Naive B cell (primary cell): ENCODE results near the gene VAMP1. TPM values are rescaled to one million over a fixed set of nuclear protein-coding genes. Genes with fewer than 3 reads are reported as not detected.

Source experiments
- ATAC-seq, 2 donors: fragments of 150-1000 bp; cut with Tn5 transposase; 2 replicates each; pipeline ENCODE4 v1.10.0; 2021; ENCODE audit warnings: low read depth in 2 of 2, mild to moderate bottlenecking in 2 of 2, moderate library complexity in 2 of 2
- DNase-seq: peaks from one replicate; pipeline ENCODE4 v3.0.0; 2022
- H3K27ac Mint-ChIP-seq, 6 donors: one replicate each; pipeline ENCODE4 v1.8.0; 2020 to 2022; ENCODE audit warnings: mild to moderate bottlenecking in 6 of 6, mixed read lengths in 6 of 6, moderate library complexity in 5 of 6, inconsistent platforms in 2 of 6
- H3K27me3 Mint-ChIP-seq, 3 donors: one replicate each; pipeline ENCODE4 v1.8.0; 2021 to 2022; ENCODE audit warnings: mixed read lengths in 3 of 3, mild to moderate bottlenecking in 1 of 3
- H3K36me3 Mint-ChIP-seq, 2 donors: one replicate each; pipeline ENCODE4 v1.8.0; 2020 to 2022; ENCODE audit warnings: mixed read lengths in 2 of 2, inconsistent platforms in 1 of 2, mild to moderate bottlenecking in 1 of 2
- H3K4me1 Mint-ChIP-seq, 3 donors: one replicate each; pipeline ENCODE4 v1.8.0; 2020 to 2022; ENCODE audit warnings: mixed read lengths in 3 of 3, inconsistent platforms in 1 of 3, mild to moderate bottlenecking in 1 of 3, moderate library complexity in 1 of 3
- H3K4me3 Mint-ChIP-seq, 8 donors: one replicate each; pipeline ENCODE4 v1.8.0; 2020 to 2022; ENCODE audit warnings: mild to moderate bottlenecking in 8 of 8, mixed read lengths in 8 of 8, moderate library complexity in 8 of 8, inconsistent platforms in 2 of 8
- H3K9me3 Mint-ChIP-seq, 7 donors: one replicate each; pipeline ENCODE4 v1.8.0; 2020 to 2022; ENCODE audit warnings: mixed read lengths in 7 of 7, mild to moderate bottlenecking in 5 of 7, inconsistent platforms in 2 of 7, moderate library complexity in 1 of 7
- polyA plus RNA-seq, 6 donors: library from polyadenylated mRNA; unstranded; fragments of 300-500 nt; fragmentation: Illumina TruSeq; gene quantifications; one replicate each; pipeline ENCODE4 v1.2.3, GENCODE V29; 2021; ENCODE audit warnings: low read depth in 6 of 6

The VAMP1 gene
- polyA plus RNA-seq, 6 donors from 2014 or later: 1.7 to 6.7 (median 4.5) TPM

- peaks cover 11 to 29% of the 10 kb centered on the region in 2 donors for H3K36me3 Mint-ChIP-seq
These were observed 4.3 kb downstream of the VAMP1 start for GRCh38 chr12:6466184-6466573.

GRCh38 chr12:6465467-6466183 is 4.9 kb downstream of the VAMP1 start:
- H3K4me3 Mint-ChIP-seq: peak overlapping the region in 3 of 8 donors; percentile 12 to 37 (median 26)
- H3K9me3 Mint-ChIP-seq: no peaks in the 10 kb centered on the region
- peaks cover 11 to 34% of the 10 kb centered on the region in 2 donors for H3K36me3 Mint-ChIP-seq
- H3K4me1 Mint-ChIP-seq: peaks cover 80 to 90% (median 86%) of the 10 kb centered on the region in 3 donors
- peak overlapping the region in 5 of 6 donors; percentile 77 to 94 (median 90) for H3K27ac Mint-ChIP-seq
- ATAC-seq: no peak
- H3K27me3 Mint-ChIP-seq: no peaks in the 10 kb centered on the region
- DNase-seq: peak; percentile 42

More at GRCh38 chr12:6466184-6466573, 4.3 kb downstream of the VAMP1 start:
- peak overlapping the region in 3 of 6 donors; percentile 72 to 97 (median 94) for H3K27ac Mint-ChIP-seq
- no peak overlapping the region for H3K4me3 Mint-ChIP-seq
- DNase-seq: no peak
- H3K4me1 Mint-ChIP-seq: peaks cover 77 to 89% (median 83%) of the 10 kb centered on the region in 3 donors
- no peaks in the 10 kb centered on the region for H3K27me3 Mint-ChIP-seq
- no peak for ATAC-seq
- no peaks in the 10 kb centered on the region for H3K9me3 Mint-ChIP-seq

DNA sequence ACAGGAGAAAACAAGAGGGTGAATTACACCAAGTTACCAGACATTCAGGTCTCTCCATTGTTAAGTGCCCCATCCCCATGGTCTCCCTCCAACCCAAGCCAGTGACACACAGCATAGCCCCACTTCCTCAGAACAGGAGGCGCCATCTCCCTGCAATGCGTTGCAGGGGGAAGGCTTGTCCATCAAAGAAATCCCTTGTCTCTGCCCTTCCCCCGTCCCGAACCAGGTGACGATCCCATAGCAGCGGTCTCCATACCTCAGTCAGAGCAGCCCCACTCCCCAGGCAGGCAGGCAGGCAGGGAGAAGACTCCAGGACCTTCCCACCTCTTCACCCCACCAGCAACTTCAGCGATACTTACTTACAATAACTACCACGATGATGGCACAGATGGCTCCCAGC is 5.9 kb downstream of the VAMP1 start:
- H3K4me3 Mint-ChIP-seq: peak overlapping the region in 3 of 8 donors; percentile 30 to 61 (median 41)
- no peak for DNase-seq
- ATAC-seq: no peak
- no peaks in the 10 kb centered on the region for H3K27me3 Mint-ChIP-seq
- peaks cover 77 to 90% (median 87%) of the 10 kb centered on the region in 3 donors for H3K4me1 Mint-ChIP-seq
- no peaks in the 10 kb centered on the region for H3K9me3 Mint-ChIP-seq
- peaks cover 11 to 35% of the 10 kb centered on the region in 2 donors for H3K36me3 Mint-ChIP-seq
- H3K27ac Mint-ChIP-seq: peak overlapping the region; percentile 70 to 99 (median 96)

DNA sequence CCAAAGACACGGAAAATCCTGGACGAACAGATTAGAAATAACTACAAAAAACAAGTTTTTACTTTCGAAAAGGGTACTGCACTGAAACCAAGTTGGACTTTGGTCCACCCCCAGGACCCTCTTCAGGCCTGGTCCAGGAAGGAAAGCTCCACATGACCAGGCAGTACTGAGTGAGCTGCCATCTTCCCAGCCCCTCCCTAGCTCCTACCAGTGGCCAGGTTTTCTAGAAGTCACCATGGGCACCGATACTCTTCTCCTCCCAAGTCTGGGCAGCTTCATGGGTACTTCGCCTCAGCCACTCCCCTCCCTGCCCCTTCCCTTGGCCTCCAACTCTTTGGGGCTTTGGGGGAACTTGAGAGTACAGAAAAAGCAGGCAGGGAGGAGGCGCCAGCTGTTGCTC is 6.6 kb downstream of the VAMP1 start:
- Mint-ChIP-seq H3K4me3 (peak overlapping the region in 2 of 8 donors; percentile 29 to 61), H3K4me1 (peaks cover 76 to 90% (median 85%) of the 10 kb centered on the region in 3 donors), H3K27ac (peak overlapping the region in 5 of 6 donors; percentile 94 to 99 (median 99)), H3K36me3 (peaks cover 16 to 41% of the 10 kb centered on the region in 2 donors), H3K27me3 (no peaks in the 10 kb centered on the region), H3K9me3 (no peaks in the 10 kb centered on the region)
- no peak for ATAC-seq
- DNase-seq: no peak

GRCh38 chr12:6463216-6463615 is 7.3 kb downstream of the VAMP1 start:
- H3K9me3 Mint-ChIP-seq: no peaks in the 10 kb centered on the region
- H3K36me3 Mint-ChIP-seq: peaks cover 21 to 47% of the 10 kb centered on the region in 2 donors
- DNase-seq (no peak), ATAC-seq (no peak)
- H3K4me1 Mint-ChIP-seq: peaks cover 79 to 90% (median 82%) of the 10 kb centered on the region in 3 donors
- peak overlapping the region in 6 of 8 donors; percentile 20 to 72 (median 56) for H3K4me3 Mint-ChIP-seq
- H3K27me3 Mint-ChIP-seq: no peaks in the 10 kb centered on the region
- H3K27ac Mint-ChIP-seq: peak overlapping the region; percentile 94 to 100 (median 99)

DNA sequence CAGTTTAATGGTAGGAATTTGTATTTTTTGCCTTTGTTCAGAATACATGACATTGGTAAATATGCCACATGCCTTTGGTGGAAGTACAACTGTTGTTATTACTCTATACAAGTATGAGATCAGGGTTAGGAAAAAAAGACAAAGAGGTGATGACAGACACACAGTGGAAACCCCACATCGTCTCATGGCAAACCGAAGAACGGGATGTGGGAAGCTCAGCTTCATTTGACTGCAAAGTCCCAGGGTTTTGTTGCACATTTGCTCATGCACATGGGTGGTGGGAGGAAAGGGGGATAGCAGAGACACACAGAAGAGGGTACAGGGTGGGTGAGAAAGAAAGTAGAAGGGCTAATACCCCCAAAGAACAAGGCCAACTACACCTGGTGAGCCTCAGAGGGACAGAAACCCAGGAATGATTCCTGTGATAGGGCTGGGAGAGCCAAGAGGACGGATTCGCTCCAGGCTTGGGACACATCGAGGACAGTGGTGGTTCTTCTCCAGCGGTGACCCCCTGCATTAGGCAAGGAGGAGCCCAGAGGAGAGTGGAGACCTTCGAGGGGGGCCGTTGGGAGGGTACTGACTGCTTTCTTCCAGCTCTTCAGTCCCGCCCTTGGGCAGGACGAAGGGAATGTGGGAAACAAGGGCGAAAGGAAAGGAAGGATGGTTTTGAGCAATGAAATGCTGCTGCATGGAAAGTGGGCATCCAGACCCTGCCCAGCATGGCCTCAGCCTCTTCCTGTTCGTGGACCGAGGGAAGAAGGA is 8.1 kb downstream of the VAMP1 start:
- Mint-ChIP-seq H3K27me3 (no peaks in the 10 kb centered on the region), H3K9me3 (no peaks in the 10 kb centered on the region), H3K36me3 (peaks cover 21 to 50% of the 10 kb centered on the region in 2 donors), H3K4me1 (peaks cover 73 to 88% (median 75%) of the 10 kb centered on the region in 3 donors), H3K27ac (peak overlapping the region; percentile 94 to 100 (median 99)), H3K4me3 (peak overlapping the region; percentile 50 to 91 (median 76))
- ATAC-seq (no peak), DNase-seq (no peak)

GRCh38 chr12:6461401-6462233 is 8.9 kb downstream of the VAMP1 start:
- Mint-ChIP-seq H3K27ac (peak overlapping the region; percentile 94 to 100 (median 99)), H3K27me3 (no peaks in the 10 kb centered on the region), H3K4me1 (peaks cover 69 to 87% (median 74%) of the 10 kb centered on the region in 3 donors), H3K36me3 (peaks cover 21 to 56% of the 10 kb centered on the region in 2 donors), H3K4me3 (peak overlapping the region; percentile 39 to 91 (median 76)), H3K9me3 (no peaks in the 10 kb centered on the region)
- peak; percentile 90 for DNase-seq
- ATAC-seq: peak; percentile 95

GRCh38 chr12:6460751-6461371 is 9.6 kb downstream of the VAMP1 start:
- Mint-ChIP-seq H3K36me3 (peaks cover 24 to 56% of the 10 kb centered on the region in 2 donors), H3K9me3 (no peaks in the 10 kb centered on the region), H3K27ac (peak overlapping the region; percentile 94 to 100 (median 99)), H3K4me1 (peaks cover 63 to 88% (median 67%) of the 10 kb centered on the region in 3 donors), H3K4me3 (peak overlapping the region in 7 of 8 donors; percentile 39 to 91 (median 71)), H3K27me3 (no peaks in the 10 kb centered on the region)
- ATAC-seq (no peak), DNase-seq (no peak)

DNA sequence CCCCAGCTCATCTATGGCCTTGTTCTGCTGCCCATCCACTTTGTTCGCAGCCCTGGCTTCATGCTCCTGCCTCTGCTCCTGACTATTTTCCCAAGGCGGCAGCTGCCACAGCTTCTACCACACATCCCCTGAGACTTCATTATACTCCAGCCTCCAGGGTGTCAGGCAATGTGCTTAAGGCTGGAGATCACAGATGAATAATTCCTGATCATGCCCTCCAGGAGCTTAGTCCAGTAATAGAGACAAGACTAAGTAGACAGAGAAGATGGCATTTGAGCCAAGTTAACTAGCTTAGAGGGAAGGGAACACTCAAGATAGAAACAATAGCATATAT is 11.5 kb downstream of the VAMP1 start:
- H3K9me3 Mint-ChIP-seq: no peaks in the 10 kb centered on the region
- peaks cover 25 to 47% of the 10 kb centered on the region in 2 donors for H3K36me3 Mint-ChIP-seq
- H3K4me3 Mint-ChIP-seq: peak overlapping the region in 5 of 8 donors; percentile 26 to 50 (median 32)
- peaks cover 49 to 82% (median 57%) of the 10 kb centered on the region in 3 donors for H3K4me1 Mint-ChIP-seq
- no peak for ATAC-seq
- H3K27ac Mint-ChIP-seq: peak overlapping the region; percentile 71 to 95 (median 90)
- no peak for DNase-seq
- H3K27me3 Mint-ChIP-seq: no peaks in the 10 kb centered on the region

- Mint-ChIP-seq H3K36me3 (peaks cover 25 to 49% of the 10 kb centered on the region in 2 donors), H3K4me1 (peaks cover 50 to 82% (median 54%) of the 10 kb centered on the region in 3 donors)
- ATAC-seq: no peak
These were observed 12.0 kb downstream of the VAMP1 start for GRCh38 chr12:6458281-6459003.

GRCh38 chr12:6457220-6457945 is 13.1 kb downstream of the VAMP1 start:
- Mint-ChIP-seq H3K4me3 (peak overlapping the region in 1 of 8 donors; percentile 77), H3K4me1 (peaks cover 48 to 82% (median 53%) of the 10 kb centered on the region in 3 donors), H3K36me3 (peaks cover 24 to 42% of the 10 kb centered on the region in 2 donors), H3K27me3 (no peaks in the 10 kb centered on the region), H3K27ac (peak overlapping the region; percentile 36 to 79 (median 62)), H3K9me3 (no peaks in the 10 kb centered on the region)
- no peak for DNase-seq
- ATAC-seq: no peak

More at GRCh38 chr12:6458281-6459003, 12.0 kb downstream of the VAMP1 start:
- no peaks in the 10 kb centered on the region for H3K27me3 Mint-ChIP-seq
- H3K4me3 Mint-ChIP-seq: peak overlapping the region in 5 of 8 donors; percentile 26 to 50 (median 47)
- H3K9me3 Mint-ChIP-seq: no peaks in the 10 kb centered on the region
- peak overlapping the region; percentile 71 to 97 (median 92) for H3K27ac Mint-ChIP-seq
- no peak for DNase-seq
